Caco-2 (cell line): ENCODE measurements around the gene DYRK2. TPM values are rescaled to one million over a fixed set of nuclear protein-coding genes. Genes with fewer than 3 reads are reported as not detected.

ENCODE experiments used
- BruUV-seq: library from RNA; stranded (reverse); fragments of 400-500 nt; replicated peaks from 2 replicates; lab custom pipeline; 2021; lab: Mats Ljungman, UMichigan
- CTCF ChIA-PET: fragments of 300-600 bp; sonication (Branson Sonifier 250); formaldehyde crosslinking; loops from one replicate; lab custom pipeline; 2022; ENCODE audit warnings: antibody characterized with exemption; lab: Charles Lee
- POLR2A ChIA-PET: fragments of 300-600 bp; sonication (Branson Sonifier 250); formaldehyde crosslinking; loops from one replicate; lab custom pipeline; 2022; ENCODE audit warnings: antibody characterized with exemption; lab: Charles Lee
- DNase-seq, 2 experiments: peaks; one replicate each; pipeline versions ENCODE4 v3.0.0 to v3.0.0-alpha.2; 2020 to 2022
- H3K27me3 ChIP-seq: replicated peaks from 2 replicates; pipeline ENCODE4 v1.6.0; 2011; ENCODE audit warnings: low read length; ENCODE audit not compliant: control insufficient read depth, insufficient read depth
- H3K36me3 ChIP-seq: 2 replicates; pipeline ENCODE4 v1.5.1; 2011; ENCODE audit warnings: low read length; ENCODE audit not compliant: control insufficient read depth, insufficient read depth
- H3K4me1 ChIP-seq: fragments of 250-450 bp; sonication (Bioruptor Pico); 2 replicates; pipeline ENCODE4 v1.5.1; 2020; ENCODE audit warnings: mild to moderate bottlenecking
- H3K4me3 ChIP-seq: 2 replicates; pipeline ENCODE4 v1.5.1; 2011; ENCODE audit warnings: low read depth, mild to moderate bottlenecking, control low read depth, low read length
- H3K9me3 ChIP-seq: fragments of 250-450 bp; sonication (Bioruptor Pico); 2 replicates; pipeline ENCODE4 v1.5.1; 2020; ENCODE audit warnings: mild to moderate bottlenecking, moderate library complexity
- H3K27ac Mint-ChIP-seq: one replicate; pipeline ENCODE4 v1.8.0; 2022; ENCODE audit warnings: mixed read lengths; ENCODE audit not compliant: unreplicated experiment
- H3K27me3 Mint-ChIP-seq: one replicate; pipeline ENCODE4 v1.8.0; 2022; ENCODE audit warnings: mixed read lengths; ENCODE audit not compliant: insufficient read depth, unreplicated experiment
- H3K36me3 Mint-ChIP-seq: one replicate; pipeline ENCODE4 v1.8.0; 2022; ENCODE audit warnings: mild to moderate bottlenecking, mixed read lengths; ENCODE audit not compliant: insufficient read depth, unreplicated experiment
- H3K4me1 Mint-ChIP-seq: one replicate; pipeline ENCODE4 v1.8.0; 2022; ENCODE audit warnings: low read depth, mixed read lengths; ENCODE audit not compliant: unreplicated experiment
- H3K4me3 Mint-ChIP-seq: one replicate; pipeline ENCODE4 v1.8.0; 2022; ENCODE audit warnings: mild to moderate bottlenecking, moderate library complexity, mixed read lengths; ENCODE audit not compliant: unreplicated experiment
- H3K9me3 Mint-ChIP-seq: one replicate; pipeline ENCODE4 v1.8.0; 2022; ENCODE audit warnings: mixed read lengths; ENCODE audit not compliant: unreplicated experiment
- intact Hi-C: fragments of 100-400 bp; cut with micrococcal nuclease; formaldehyde crosslinking; loops from one replicate; pipeline ENCODE4 v1.10.0; 2022; ENCODE audit not compliant: unreplicated experiment
- total RNA-seq: library from RNA; stranded (reverse); gene quantifications from 2 replicates; pipeline ENCODE4 v1.2.3, GENCODE V29; 2022
- TF ChIP-seq, protein P1 (sequence below), 2 experiments: fragments of 200-600 bp in 1 of 2; IDR thresholded peaks; 1 replicate in 1 of 2; 2 replicates in 1 of 2; pipeline versions ENCODE4 v1.5.1 to v1.8.0; 2011 to 2022; ENCODE audit warnings: antibody characterized with exemption in 1 of 2, control low read depth in 1 of 2, inconsistent platforms in 1 of 2, low read depth in 1 of 2, low read length in 1 of 2, mild to moderate bottlenecking in 1 of 2, moderate library complexity in 1 of 2; ENCODE audit not compliant: insufficient read depth in 1 of 2, severe bottlenecking in 1 of 2, unreplicated experiment in 1 of 2

Gene DYRK2
- total RNA-seq, 1 experiment from 2014 or later: 24.6 TPM

DNA sequence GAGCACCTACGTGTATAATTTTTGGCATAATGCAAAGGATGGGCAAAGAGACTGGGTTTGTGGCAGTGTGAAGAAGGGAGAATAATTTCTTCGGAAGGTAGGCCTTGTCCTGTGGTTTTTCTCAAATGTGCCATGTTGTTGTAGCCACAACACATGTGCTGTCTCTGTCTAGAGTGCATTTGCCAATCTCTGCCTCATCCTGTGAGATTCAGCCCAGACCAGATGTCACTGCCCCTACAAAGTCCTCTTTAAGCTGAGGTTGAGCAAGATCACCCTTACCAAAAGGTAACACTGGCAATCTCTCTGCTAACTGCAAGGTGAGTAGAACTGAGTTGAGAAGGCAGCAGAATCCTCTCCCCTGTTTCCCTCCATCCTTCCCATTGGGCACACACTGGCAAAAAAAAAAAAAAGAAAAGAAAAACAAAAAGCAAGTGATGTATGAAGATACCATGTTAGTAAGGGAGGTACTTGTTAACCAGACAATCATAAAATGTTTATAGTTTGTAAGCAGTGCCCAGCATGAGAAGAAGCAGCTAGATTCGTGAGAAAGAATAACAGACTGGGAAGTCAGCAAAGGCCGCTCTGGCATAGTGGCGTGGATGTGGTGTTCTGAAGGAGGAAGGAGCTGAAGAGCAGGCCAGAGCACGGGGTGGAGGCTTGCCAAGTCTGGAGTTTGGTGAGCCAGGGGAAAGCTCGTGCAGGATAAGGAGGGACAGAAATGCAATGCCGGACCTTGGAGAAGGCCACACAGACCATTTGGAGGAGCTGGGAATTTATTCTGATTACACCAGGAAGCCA lies 18.9 kb downstream of the DYRK2 start:
- Mint-ChIP-seq H3K27ac (no peak overlapping the region), H3K4me3 (no peak overlapping the region), H3K4me1 (no peaks in the 10 kb centered on the region), H3K27me3 (no peaks in the 10 kb centered on the region), H3K9me3 (no peaks in the 10 kb centered on the region), H3K36me3 (peaks cover 6% of the 10 kb centered on the region)
- ChIA-PET CTCF (no interaction called here), POLR2A (no interaction called here)
- Histone ChIP-seq H3K36me3 (no peaks in the 10 kb centered on the region), H3K4me3 (no peak overlapping the region), H3K9me3 (no peaks in the 10 kb centered on the region), H3K4me1 (peaks cover 20% of the 10 kb centered on the region), H3K27me3 (no peaks in the 10 kb centered on the region)
- no TSS peak for BruUV-seq
- TF ChIP-seq, protein P1, sequence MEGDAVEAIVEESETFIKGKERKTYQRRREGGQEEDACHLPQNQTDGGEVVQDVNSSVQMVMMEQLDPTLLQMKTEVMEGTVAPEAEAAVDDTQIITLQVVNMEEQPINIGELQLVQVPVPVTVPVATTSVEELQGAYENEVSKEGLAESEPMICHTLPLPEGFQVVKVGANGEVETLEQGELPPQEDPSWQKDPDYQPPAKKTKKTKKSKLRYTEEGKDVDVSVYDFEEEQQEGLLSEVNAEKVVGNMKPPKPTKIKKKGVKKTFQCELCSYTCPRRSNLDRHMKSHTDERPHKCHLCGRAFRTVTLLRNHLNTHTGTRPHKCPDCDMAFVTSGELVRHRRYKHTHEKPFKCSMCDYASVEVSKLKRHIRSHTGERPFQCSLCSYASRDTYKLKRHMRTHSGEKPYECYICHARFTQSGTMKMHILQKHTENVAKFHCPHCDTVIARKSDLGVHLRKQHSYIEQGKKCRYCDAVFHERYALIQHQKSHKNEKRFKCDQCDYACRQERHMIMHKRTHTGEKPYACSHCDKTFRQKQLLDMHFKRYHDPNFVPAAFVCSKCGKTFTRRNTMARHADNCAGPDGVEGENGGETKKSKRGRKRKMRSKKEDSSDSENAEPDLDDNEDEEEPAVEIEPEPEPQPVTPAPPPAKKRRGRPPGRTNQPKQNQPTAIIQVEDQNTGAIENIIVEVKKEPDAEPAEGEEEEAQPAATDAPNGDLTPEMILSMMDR (IDR thresholded peaks at IDR 0.05; ENCODE audit: insufficient read depth in 1 of 2, low read depth in 1 of 2, low read length in 1 of 2, severe bottlenecking in 1 of 2, unreplicated experiment in 1 of 2): no peak
- no peak for DNase-seq
- intact Hi-C loops: no loop called here

DNA sequence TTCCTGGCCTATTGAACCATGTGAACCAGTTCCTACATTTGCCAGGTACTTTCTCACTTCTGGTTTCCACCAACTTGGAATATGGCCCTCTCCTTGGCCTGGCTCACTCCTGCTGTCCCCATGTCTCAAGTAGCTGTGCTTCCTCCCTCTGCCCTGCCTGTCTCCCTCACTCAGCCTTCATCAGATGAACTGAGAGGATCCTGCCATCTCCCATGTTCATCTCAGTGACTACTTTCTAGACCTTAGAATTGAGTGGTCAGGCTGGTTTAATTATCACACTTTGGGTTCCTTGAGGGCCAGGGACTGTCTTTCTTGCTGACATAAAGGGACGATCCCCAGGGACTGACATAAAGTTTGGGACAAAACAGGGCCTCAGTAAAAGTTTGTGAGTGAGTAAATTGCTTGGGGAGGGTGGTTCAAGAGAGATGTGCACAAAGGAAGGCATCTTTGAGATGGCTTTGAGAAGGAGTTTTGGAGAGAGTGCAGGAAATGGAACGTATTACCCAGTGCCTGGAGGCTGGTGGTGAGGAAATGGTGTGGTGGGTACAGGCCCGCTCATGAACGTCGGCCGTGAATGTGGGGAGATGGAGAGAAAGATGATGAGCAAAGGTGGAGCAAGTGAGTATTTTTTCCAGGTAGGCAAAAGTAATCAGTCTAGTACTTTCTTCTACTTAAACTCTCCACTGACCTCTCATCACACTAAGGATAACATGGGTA lies 20.8 kb downstream of the DYRK2 start:
- Mint-ChIP-seq H3K4me3 (no peak overlapping the region), H3K27me3 (no peaks in the 10 kb centered on the region), H3K27ac (no peak overlapping the region), H3K36me3 (peaks cover 6% of the 10 kb centered on the region), H3K9me3 (peaks cover 7% of the 10 kb centered on the region), H3K4me1 (no peaks in the 10 kb centered on the region)
- intact Hi-C loops: no loop called here
- H3K4me3 ChIP-seq: no peak overlapping the region
- no peaks in the 10 kb centered on the region for H3K27me3 ChIP-seq
- no TSS peak for BruUV-seq
- ChIA-PET CTCF (no interaction called here), POLR2A (no interaction called here)
- TF ChIP-seq, protein P1 (IDR thresholded peaks at IDR 0.05; ENCODE audit: insufficient read depth in 1 of 2, low read depth in 1 of 2, low read length in 1 of 2, severe bottlenecking in 1 of 2, unreplicated experiment in 1 of 2): no peak
- peaks cover 20% of the 10 kb centered on the region for H3K4me1 ChIP-seq
- no peaks in the 10 kb centered on the region for H3K36me3 ChIP-seq
- peaks cover 13% of the 10 kb centered on the region for H3K9me3 ChIP-seq
- DNase-seq: no peak

DNA sequence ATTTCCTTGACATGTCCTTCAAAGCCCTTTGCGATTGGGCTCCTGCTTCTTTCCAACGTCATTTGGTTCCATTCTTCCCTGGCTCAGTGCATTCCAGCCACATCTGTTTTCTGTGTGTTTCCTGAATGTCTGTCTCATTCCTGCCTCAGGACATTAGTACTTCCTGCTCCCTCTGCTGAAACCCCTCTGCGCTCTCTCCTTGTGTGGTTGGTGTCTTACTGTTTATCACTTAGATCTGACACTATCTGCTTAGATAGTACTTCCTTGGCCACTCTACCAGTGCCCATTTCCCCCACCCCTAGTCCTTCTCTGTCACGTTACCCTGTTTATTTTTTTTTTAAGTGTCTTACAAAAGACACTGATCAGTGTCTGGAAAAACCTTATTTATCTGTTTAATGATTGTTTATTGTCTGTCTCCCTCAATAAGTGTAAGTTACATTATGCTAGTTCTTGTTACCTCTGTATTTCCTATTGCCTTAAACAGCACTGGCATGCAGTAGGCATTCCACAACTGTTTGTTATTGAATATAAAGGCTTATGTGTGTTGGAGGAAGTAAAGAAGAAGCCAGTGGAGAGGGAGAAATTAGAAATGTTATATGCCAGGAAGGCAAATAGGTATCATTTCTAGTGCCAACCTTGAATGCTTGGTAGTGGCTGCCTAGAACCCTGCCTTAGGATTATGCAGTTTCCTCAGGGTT lies 21.5 kb downstream of the DYRK2 start:
- no peaks in the 10 kb centered on the region for H3K4me1 Mint-ChIP-seq
- no peaks in the 10 kb centered on the region for H3K27me3 ChIP-seq
- H3K9me3 Mint-ChIP-seq: peaks cover 11% of the 10 kb centered on the region
- H3K36me3 Mint-ChIP-seq: peaks cover 6% of the 10 kb centered on the region
- intact Hi-C loops: no loop called here
- H3K36me3 ChIP-seq: no peaks in the 10 kb centered on the region
- ChIA-PET POLR2A (no interaction called here), CTCF (no interaction called here)
- H3K4me1 ChIP-seq: peaks cover 20% of the 10 kb centered on the region
- H3K4me3 ChIP-seq: no peak overlapping the region
- no peaks in the 10 kb centered on the region for H3K27me3 Mint-ChIP-seq
- no peak overlapping the region for H3K4me3 Mint-ChIP-seq
- TF ChIP-seq, protein P1 (IDR thresholded peaks at IDR 0.05; ENCODE audit: insufficient read depth in 1 of 2, low read depth in 1 of 2, low read length in 1 of 2, severe bottlenecking in 1 of 2, unreplicated experiment in 1 of 2): no peak
- DNase-seq: no peak
- BruUV-seq: no TSS peak
- H3K9me3 ChIP-seq: peaks cover 17% of the 10 kb centered on the region
- H3K27ac Mint-ChIP-seq: no peak overlapping the region
